Renal cortical epithelial cell (primary cell): ENCODE data around the gene CIDEB. TPM values are rescaled to one million over a fixed set of nuclear protein-coding genes. Genes with fewer than 3 reads are reported as not detected.

Source experiments
- DNase-seq: peaks from one replicate; pipeline ENCODE4 v3.0.0-alpha.2; 2011; ENCODE audit warnings: low read depth
- total RNA-seq: library from RNA; depleted of rRNA; stranded (reverse); fragments of >200 nt; gene quantifications from 2 replicates; pipeline ENCODE4 v1.2.3, GENCODE V29; 2014

Gene CIDEB
- total RNA-seq, 1 donor from 2014 or later: 2.8 TPM

DNA sequence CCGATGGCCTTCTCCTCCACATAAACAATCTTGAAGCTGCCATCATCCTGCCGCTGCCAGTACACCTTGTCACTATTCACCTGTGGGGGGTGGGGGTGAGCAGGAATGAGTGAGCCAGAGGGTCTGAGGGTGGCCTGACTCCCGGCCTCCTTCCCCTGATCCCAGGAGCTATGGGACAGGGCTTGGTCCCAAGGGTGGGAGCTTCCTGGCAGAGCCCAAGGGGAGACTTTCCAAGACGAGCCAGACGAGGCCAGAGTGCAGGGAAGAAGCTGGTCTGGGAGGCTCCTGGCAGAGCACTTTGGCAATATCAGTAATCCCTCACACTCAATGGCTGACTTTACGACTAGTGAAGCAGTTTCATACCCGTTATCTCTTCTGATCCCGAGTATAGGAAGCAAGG lies 52.3 kb downstream of the CIDEB start:
- no peak for DNase-seq

Other genes with a start within 250 kb of the CIDEB start
- gene CPNE6, start 236.4 kb downstream of the CIDEB start, total RNA-seq: not detected in 2 replicates
- gene PCK2, start 213.7 kb downstream of the CIDEB start, total RNA-seq: 18.5 and 28.0 TPM in 2 replicates
- gene DCAF11, start 193.2 kb downstream of the CIDEB start, total RNA-seq: 73.8 and 112 TPM in 2 replicates
- gene NRL, start 193.0 kb downstream of the CIDEB start, total RNA-seq: 1.6 and 2.4 TPM in 2 replicates
- 0.25 TPM in 1 of 2 replicates, not detected in the other for gene FITM1, start 177.3 kb downstream of the CIDEB start, total RNA-seq
- gene PSME1, start 171.8 kb downstream of the CIDEB start, total RNA-seq: 209 and 265 TPM in 2 replicates
- gene EMC9, start 166.4 kb downstream of the CIDEB start, total RNA-seq: 10.1 and 20.7 TPM in 2 replicates
- gene PSME2, start 161.4 kb downstream of the CIDEB start, total RNA-seq: 69.3 and 258 TPM in 2 replicates
- gene RNF31, start 160.5 kb downstream of the CIDEB start, total RNA-seq: 52.1 and 52.6 TPM in 2 replicates
- 78.3 and 87.7 TPM in 2 replicates for gene IRF9, start 146.7 kb downstream of the CIDEB start, total RNA-seq
- gene REC8, start 135.9 kb downstream of the CIDEB start, total RNA-seq: 13.4 and 43.3 TPM in 2 replicates
- 47.4 and 76.0 TPM in 2 replicates for gene IPO4, start 119.2 kb downstream of the CIDEB start, total RNA-seq
- gene TM9SF1, start 112.5 kb downstream of the CIDEB start, total RNA-seq: 75.4 and 153 TPM in 2 replicates
- 0.05 TPM in 1 of 2 replicates, not detected in the other for gene TSSK4, start 102.3 kb downstream of the CIDEB start, total RNA-seq
- 38.4 and 65.1 TPM in 2 replicates for gene CHMP4A, start 94.5 kb downstream of the CIDEB start, total RNA-seq
- 10.0 and 10.2 TPM in 2 replicates for gene MDP1, start 91.9 kb downstream of the CIDEB start, total RNA-seq
- 146 and 185 TPM in 2 replicates for gene NEDD8, start 75.6 kb downstream of the CIDEB start, total RNA-seq
- 96.7 and 106 TPM in 2 replicates for gene GMPR2, start 75.0 kb downstream of the CIDEB start, total RNA-seq
- gene TINF2, start 65.4 kb downstream of the CIDEB start, total RNA-seq: 46.8 and 75.5 TPM in 2 replicates
- gene TGM1, start 44.8 kb downstream of the CIDEB start, total RNA-seq: 0.45 and 1.6 TPM in 2 replicates
- gene RABGGTA, start 36.4 kb downstream of the CIDEB start, total RNA-seq: 25.2 and 29.7 TPM in 2 replicates
- gene DHRS1, start 8.2 kb downstream of the CIDEB start, total RNA-seq: 18.3 and 29.9 TPM in 2 replicates
- 23.2 and 32.3 TPM in 2 replicates for gene NOP9, start 8.1 kb downstream of the CIDEB start, total RNA-seq
- gene LTB4R2, start 2.2 kb upstream of the CIDEB start, total RNA-seq: 1.9 and 3.6 TPM in 2 replicates
- 0.17 and 1.3 TPM in 2 replicates for gene LTB4R, start 3.5 kb upstream of the CIDEB start, total RNA-seq
- 0.40 and 2.6 TPM in 2 replicates for gene ADCY4, start 27.1 kb upstream of the CIDEB start, total RNA-seq
- 1.8 and 9.7 TPM in 2 replicates for gene RIPK3, start 32.0 kb upstream of the CIDEB start, total RNA-seq
- gene NFATC4, start 60.2 kb upstream of the CIDEB start, total RNA-seq: 5.6 and 6.7 TPM in 2 replicates
- 2.4 and 4.3 TPM in 2 replicates for gene NYNRIN, start 91.0 kb upstream of the CIDEB start, total RNA-seq
- 0.52 and 1.2 TPM in 2 replicates for gene CBLN3, start 121.7 kb upstream of the CIDEB start, total RNA-seq
- gene KHNYN, start 122.0 kb upstream of the CIDEB start, total RNA-seq: 48.5 and 59.9 TPM in 2 replicates
- gene SDR39U1, start 134.8 kb upstream of the CIDEB start, total RNA-seq: 6.4 and 10.4 TPM in 2 replicates
- gene CMA1, start 200.3 kb upstream of the CIDEB start, total RNA-seq: not detected in 2 replicates